ENCODE results near the gene ATG2B.
"Not testable (repeated sequence)": the region's sequence is repeated elsewhere in the genome, so short reads cannot be mapped to it uniquely, and the experiment has no call there.

Gene ATG2B

DNA sequence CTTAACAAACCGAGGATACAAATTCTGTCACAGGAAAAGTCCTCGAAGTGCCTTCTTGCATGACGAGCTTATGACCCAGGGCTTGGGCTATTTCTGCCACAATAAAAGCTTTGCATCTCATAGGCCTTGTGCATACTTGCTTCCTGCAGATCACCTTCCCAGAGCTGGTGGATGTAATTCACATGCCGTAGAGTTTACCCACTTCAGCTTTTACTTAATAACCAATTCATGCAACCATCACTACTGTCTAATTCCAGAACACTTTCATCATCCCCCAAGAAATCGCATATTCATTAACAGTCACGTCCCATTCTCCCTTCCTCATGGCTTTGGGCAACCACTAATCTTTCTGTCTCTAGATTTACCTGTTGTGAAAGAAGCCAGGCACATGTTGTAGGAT lies 116.1 kb downstream of the ATG2B start:
- peaks cover 4% of the 10 kb centered on the region for H3K4me1 Mint-ChIP-seq
- H3K9me3 Mint-ChIP-seq, result peaks cover 11% of the 10 kb centered on the region
- no peak overlapping the region for H3K4me3 Mint-ChIP-seq
- H3K36me3 Mint-ChIP-seq (ENCODE audit: low read depth), result no peaks in the 10 kb centered on the region
- H3K27me3 Mint-ChIP-seq (ENCODE audit: low read depth), result peaks cover 28% of the 10 kb centered on the region
- TF ChIP-seq, protein P1, sequence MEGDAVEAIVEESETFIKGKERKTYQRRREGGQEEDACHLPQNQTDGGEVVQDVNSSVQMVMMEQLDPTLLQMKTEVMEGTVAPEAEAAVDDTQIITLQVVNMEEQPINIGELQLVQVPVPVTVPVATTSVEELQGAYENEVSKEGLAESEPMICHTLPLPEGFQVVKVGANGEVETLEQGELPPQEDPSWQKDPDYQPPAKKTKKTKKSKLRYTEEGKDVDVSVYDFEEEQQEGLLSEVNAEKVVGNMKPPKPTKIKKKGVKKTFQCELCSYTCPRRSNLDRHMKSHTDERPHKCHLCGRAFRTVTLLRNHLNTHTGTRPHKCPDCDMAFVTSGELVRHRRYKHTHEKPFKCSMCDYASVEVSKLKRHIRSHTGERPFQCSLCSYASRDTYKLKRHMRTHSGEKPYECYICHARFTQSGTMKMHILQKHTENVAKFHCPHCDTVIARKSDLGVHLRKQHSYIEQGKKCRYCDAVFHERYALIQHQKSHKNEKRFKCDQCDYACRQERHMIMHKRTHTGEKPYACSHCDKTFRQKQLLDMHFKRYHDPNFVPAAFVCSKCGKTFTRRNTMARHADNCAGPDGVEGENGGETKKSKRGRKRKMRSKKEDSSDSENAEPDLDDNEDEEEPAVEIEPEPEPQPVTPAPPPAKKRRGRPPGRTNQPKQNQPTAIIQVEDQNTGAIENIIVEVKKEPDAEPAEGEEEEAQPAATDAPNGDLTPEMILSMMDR (IDR thresholded peaks at IDR 0.05; ENCODE audit: unreplicated experiment in 3 of 3), result no peak
- H3K27ac Mint-ChIP-seq, result no peak overlapping the region

DNA sequence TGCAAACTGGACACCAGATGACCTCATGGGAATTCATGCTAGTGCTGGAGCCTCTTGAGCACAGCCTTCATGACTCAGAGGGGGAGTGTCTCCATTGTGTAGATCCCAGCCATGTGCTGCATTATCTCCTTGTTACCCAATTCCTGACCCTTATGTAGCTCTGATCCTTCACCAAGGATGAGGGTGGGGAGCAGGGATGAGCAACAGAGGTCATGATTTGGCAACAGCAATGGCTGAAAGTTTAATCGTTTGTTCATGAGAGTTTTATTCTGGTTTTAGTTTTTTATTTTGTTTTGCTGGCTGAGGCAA lies 116.6 kb downstream of the ATG2B start:
- H3K4me3 Mint-ChIP-seq, result no peak overlapping the region
- TF ChIP-seq, protein P1 (IDR thresholded peaks at IDR 0.05; ENCODE audit: unreplicated experiment in 3 of 3), result no peak
- H3K27me3 Mint-ChIP-seq (ENCODE audit: low read depth), result peaks cover 31% of the 10 kb centered on the region
- no peak overlapping the region for H3K27ac Mint-ChIP-seq
- no peaks in the 10 kb centered on the region for H3K36me3 Mint-ChIP-seq (ENCODE audit: low read depth)
- H3K9me3 Mint-ChIP-seq, result peaks cover 14% of the 10 kb centered on the region
- no peaks in the 10 kb centered on the region for H3K4me1 Mint-ChIP-seq

DNA sequence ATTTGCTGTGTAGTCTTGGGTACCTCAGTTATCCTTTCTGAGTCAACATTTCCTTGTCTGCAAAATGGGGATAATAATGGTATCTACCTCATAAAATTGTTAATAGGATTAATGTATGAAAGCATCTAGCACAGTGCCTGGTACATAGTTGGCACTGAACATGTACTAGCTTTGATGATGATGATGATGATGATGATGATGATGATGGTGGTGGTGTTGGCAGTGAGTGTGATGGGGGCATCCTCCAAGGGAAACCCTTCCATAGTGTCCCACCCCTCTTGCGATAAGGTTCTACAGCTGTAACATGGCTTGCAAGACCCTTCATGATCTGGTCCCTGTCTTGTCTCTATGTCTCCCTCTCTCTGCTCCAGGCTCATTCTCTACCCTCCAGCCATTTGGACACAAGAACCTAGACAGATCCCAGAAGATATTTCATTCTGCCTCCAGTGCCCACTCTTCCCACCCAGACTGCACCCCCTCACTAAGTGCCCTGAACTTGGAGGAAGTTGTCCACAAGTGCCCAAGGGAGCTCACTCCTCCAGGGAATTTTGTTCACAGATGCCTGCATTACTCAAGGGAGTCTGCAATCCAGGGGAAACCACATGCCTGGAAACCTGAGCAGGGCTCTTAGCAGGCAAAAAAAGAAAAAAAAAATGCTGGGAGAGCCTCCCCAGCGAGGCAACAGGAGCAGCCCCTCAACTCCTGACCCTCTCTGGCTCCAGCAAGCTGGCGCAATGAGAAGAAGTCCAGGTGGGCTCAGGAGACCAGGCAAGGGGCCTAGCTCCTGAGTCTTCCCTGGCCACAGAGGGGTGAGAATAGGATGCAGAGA lies 117.2 kb downstream of the ATG2B start:
- H3K27ac Mint-ChIP-seq, result no peak overlapping the region
- no peaks in the 10 kb centered on the region for H3K4me1 Mint-ChIP-seq
- peaks cover 26% of the 10 kb centered on the region for H3K27me3 Mint-ChIP-seq (ENCODE audit: low read depth)
- H3K9me3 Mint-ChIP-seq, result peaks cover 14% of the 10 kb centered on the region
- TF ChIP-seq, protein P1 (IDR thresholded peaks at IDR 0.05; ENCODE audit: unreplicated experiment in 3 of 3), result no peak
- H3K36me3 Mint-ChIP-seq (ENCODE audit: low read depth), result no peaks in the 10 kb centered on the region
- H3K4me3 Mint-ChIP-seq, result no peak overlapping the region

DNA sequence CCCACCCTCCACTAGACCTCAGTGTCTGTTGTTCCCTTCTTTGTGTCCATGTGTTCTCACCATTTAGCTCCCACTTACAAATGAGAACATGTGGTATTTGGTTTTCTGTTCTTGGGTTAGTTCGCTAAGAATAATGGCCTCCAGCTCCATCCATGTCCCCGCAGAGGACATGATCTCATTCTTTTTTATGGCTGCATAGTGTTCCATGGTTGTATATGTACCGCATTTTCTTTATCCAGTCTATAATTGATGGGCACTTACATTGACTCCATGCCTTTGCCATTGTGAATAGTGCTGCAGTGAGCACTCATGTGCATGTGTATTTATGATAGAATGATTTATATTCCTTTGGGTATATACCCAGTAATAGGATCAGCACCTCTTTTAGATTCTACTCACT lies 118.1 kb downstream of the ATG2B start:
- H3K4me3 Mint-ChIP-seq, result not testable (repeated sequence)
- peaks cover 24% of the 10 kb centered on the region for H3K27me3 Mint-ChIP-seq (ENCODE audit: low read depth)

DNA sequence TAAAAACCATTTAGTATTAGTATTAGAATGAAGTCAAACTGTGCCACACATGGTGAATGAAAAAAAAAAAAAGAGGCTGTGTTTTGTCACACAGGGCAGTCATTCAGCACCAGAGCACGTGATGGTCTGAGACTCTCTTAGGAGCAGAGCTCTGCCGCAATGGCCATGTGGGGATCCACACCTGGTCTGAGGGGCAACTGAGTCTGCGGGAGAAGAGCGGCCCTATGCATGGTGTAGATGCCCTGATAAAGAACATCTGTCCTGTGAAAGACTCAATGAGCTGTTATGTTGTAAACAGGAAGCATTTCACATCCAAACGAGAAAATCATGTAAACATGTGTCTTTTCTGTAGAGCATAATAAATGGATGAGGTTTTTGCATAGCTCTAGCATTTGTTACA lies 119.4 kb downstream of the ATG2B start:
- no peaks in the 10 kb centered on the region for H3K4me1 Mint-ChIP-seq
- H3K9me3 Mint-ChIP-seq, result peaks cover 14% of the 10 kb centered on the region
- no peak overlapping the region for H3K27ac Mint-ChIP-seq
- H3K4me3 Mint-ChIP-seq, result no peak overlapping the region
- TF ChIP-seq, protein P1 (IDR thresholded peaks at IDR 0.05; ENCODE audit: unreplicated experiment in 3 of 3), result no peak
- peaks cover 31% of the 10 kb centered on the region for H3K27me3 Mint-ChIP-seq (ENCODE audit: low read depth)
- H3K36me3 Mint-ChIP-seq (ENCODE audit: low read depth), result no peaks in the 10 kb centered on the region

More for the DNA sequence above, 118.1 kb downstream of the ATG2B start:
- not testable (repeated sequence) for H3K4me1 Mint-ChIP-seq; H3K27ac Mint-ChIP-seq; H3K36me3 Mint-ChIP-seq (ENCODE audit: low read depth)
- H3K9me3 Mint-ChIP-seq, result peaks cover 14% of the 10 kb centered on the region

DNA sequence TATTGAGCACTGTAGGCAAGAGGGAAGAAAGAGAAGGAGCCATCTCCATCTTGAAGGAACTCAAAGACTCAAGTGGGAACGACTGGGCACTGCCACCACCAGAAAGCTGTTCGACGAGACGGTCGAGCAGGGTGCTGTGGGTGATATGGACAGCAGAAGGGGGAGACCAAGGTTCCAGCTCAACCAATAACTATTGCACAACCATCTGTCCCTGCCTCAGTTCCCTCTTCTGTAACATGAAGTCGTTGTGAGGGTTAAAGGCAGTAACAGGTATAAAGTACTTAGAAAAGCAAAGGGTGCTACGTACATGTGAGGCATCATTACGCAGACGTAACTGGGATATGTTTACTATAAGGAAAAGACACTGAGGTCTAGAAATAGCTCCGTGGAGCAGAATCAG lies 121.0 kb downstream of the ATG2B start:
- no peaks in the 10 kb centered on the region for H3K4me1 Mint-ChIP-seq
- TF ChIP-seq, protein P1 (IDR thresholded peaks at IDR 0.05; ENCODE audit: unreplicated experiment in 3 of 3), result no peak
- H3K27ac Mint-ChIP-seq, result no peak overlapping the region
- no peaks in the 10 kb centered on the region for H3K36me3 Mint-ChIP-seq (ENCODE audit: low read depth)
- H3K9me3 Mint-ChIP-seq, result peaks cover 14% of the 10 kb centered on the region
- H3K4me3 Mint-ChIP-seq, result no peak overlapping the region
- peaks cover 31% of the 10 kb centered on the region for H3K27me3 Mint-ChIP-seq (ENCODE audit: low read depth)

Data from nephron (organoid).